Measurements from ENCODE around the gene ATP2B2. TPM values are rescaled to one million over a fixed set of nuclear protein-coding genes. Genes with fewer than 3 reads are reported as not detected.

ATP2B2 gene
- total RNA-seq, 1 experiment from 2014 or later, result 0.03 TPM

DNA sequence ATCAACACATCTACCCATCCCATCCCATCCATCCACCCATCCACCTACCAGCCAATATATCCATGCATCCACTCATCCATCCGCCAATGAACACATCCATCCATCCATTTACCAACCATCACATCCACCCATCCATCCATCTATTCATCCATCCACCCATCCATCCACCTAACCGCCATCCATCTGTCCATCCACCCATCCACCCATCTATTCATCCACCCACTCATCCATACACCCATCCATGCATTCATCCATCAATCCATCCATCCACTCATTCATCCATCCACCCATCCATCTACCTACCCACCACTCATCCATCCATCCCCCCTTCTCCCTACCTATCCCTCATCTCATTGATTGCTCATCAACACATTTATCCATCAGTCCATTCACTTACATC is 136.9 kb downstream of the ATP2B2 start:
- no peak for DNase-seq (ENCODE audit: low read depth)

DNA sequence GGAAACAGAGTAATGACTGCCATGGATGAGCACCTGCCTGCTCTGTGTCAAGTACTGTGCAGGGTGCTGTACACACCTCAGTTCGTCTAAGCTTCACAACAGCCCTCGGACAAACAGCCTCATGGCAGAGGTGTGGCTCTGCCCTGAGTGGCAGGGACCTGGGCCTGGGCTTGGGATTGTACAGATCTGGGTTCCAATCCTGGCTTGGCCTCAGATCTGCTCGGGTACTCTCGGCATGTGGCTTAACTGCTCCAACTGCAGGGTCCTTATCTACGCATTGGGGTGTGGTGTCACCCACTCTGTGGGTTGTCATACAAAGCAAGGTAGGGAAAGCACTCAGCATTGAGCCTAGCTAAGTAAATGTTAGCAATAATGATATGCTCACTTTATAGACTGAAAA is 137.9 kb downstream of the ATP2B2 start:
- no peak for DNase-seq (ENCODE audit: low read depth)

DNA sequence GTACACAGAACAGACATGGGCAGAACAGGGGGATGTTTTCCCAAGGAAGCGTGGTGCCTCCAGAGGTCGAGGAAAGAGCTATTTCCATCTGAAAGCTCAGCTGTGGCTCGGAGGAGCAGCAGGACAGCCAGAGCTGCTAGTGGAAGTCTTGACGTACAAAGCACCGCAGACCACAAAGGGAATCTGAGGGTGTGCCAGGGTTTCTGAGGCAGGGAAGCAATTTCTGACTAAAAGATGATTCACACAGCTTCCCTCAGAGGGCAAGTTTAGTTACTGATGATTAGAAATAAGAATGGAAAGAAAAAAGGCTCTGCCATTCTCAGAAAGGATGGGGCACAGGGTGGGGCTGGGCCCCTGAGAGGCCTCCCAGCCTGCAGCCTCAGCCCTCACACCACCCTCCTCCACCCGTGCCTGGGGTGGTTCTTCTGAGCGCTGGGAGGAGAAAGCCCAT is 138.7 kb downstream of the ATP2B2 start:
- DNase-seq (ENCODE audit: low read depth), result peak; percentile 99

DNA sequence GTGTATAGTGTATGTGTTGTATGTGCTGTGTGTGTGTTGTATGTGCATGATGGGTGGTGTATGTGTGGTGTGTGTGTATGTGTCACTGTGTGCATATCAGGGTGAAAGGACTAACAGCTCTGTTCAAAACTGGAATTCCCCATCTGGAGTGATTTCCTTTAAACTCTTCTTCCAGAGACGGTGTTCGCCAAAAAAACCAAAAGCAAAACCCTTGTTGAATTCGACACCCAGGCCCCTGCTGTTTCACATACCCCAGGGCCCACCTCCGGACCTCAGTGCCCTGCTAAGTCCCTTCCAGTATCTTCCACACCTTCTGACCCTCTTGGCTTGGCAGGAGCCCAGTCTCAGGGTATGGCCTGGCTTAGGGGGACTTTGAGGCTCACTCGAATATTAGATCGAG is 139.6 kb downstream of the ATP2B2 start:
- DNase-seq (ENCODE audit: low read depth), result no peak

DNA sequence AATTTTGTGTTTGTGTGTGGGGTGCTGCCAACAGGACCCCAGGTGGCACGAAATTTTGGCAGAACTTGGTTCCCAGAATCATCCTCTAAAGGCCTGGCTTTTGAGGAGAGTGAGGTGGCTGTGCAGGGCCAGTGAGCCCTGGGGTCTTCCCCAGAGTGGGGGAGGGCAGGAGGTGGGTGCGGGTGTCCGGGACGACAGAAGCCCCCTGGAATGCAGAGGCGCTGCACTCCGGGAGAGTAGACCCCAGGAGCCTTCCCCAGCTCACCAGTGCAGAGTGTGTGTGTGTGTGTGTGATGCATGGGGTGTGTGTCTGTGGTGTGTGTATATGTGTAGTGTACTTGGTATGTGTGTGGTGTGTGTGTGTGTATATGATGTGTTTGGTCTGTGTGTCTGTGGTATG is 140.1 kb downstream of the ATP2B2 start:
- DNase-seq (ENCODE audit: low read depth), result no peak

DNA sequence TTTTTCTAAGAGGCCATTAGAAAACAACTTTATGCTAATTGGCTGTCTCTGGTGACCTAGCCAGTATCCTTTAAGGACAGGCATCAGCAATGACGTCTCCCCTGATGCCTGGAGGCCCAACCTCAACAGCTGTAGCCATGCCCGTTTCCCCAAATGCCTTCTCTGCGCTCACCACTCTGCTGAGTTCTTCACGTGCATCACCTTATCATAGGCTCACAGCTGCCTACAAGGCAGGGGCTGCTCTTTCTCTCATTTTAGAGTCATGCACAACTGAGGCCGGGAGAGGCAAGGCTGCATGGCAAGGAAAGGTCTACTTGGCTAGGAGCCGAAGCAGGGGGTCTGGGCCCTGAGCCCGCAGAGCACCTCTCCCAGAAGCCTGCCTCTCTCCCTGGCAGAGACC is 140.6 kb downstream of the ATP2B2 start:
- DNase-seq (ENCODE audit: low read depth), result no peak

DNA sequence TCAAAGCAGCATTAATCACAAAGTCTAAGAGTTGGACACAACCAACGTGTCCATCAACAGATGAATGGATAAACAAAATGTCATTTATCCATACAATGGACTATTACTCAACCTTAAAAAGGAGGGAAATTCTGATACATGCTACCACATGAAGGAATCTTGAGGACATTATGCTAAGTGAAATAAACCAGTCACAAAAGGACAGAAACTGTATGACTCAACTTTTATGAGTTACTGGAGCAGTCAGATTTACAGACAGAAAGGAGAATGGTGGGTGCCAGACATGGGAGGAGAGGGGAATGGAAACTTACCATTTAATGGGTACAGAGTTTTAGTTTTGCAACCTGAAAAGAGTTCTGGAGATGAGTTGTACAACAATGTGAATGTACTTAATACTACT is 141.5 kb downstream of the ATP2B2 start:
- no peak for DNase-seq (ENCODE audit: low read depth)

DNA sequence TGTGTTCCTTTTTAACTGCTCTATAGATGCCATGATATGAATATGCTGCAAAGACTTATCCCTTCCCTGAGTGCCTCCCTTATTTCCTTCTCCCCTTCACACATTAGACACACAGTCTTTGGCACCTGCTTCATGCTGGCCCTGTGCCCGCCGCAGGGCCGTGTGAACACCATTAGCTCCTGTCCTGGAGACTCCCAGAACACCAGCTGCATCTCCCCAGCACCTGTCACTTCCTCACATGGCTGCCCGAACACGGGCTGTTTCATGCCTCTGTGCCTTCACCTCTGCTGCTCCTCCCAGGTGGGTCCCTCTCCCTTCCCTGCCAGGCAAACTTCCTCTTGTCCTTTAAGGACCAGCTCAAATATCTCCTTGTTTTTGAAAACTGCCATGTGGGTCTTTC is 144.0 kb downstream of the ATP2B2 start:
- DNase-seq (ENCODE audit: low read depth), result no peak

DNA sequence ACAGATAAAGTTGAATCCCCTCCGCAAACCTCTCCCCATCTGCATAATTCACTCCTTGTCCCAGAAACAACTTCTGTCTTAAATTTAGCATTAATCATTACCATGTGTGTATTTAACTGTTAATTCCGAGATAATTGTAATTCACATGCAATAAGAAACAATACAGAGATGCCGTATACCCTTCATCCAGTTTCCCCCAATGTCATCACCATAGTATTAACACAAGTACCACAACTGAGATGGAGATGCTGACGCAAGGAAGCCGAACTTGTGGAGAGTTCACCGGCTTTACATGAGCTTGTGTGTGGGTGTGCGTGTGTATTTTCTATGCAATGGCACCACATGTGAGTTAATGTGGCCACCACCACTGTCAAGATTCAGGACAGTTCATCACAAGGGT is 144.9 kb downstream of the ATP2B2 start:
- DNase-seq (ENCODE audit: low read depth), result no peak

DNA sequence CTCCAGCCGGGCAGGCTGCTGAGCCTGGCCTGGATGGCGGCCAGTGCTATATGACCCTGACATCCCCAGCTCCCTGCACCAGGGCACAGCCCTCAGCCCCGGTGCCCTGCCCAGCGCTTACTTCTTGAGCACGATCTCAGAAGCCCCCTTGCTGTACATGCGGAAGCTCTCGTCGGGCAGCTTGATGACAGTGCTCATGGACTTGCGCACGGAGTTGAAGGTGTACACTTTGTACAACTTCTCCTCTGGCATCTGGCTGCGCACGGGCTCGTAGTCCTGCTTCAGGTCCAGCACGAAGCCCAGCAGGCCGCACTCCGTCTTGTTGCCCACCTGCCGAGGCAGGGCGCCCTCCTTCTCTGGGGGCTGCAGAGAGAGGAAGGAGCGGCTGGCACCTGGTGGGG is 145.6 kb downstream of the ATP2B2 start:
- no peak for DNase-seq (ENCODE audit: low read depth)

DNA sequence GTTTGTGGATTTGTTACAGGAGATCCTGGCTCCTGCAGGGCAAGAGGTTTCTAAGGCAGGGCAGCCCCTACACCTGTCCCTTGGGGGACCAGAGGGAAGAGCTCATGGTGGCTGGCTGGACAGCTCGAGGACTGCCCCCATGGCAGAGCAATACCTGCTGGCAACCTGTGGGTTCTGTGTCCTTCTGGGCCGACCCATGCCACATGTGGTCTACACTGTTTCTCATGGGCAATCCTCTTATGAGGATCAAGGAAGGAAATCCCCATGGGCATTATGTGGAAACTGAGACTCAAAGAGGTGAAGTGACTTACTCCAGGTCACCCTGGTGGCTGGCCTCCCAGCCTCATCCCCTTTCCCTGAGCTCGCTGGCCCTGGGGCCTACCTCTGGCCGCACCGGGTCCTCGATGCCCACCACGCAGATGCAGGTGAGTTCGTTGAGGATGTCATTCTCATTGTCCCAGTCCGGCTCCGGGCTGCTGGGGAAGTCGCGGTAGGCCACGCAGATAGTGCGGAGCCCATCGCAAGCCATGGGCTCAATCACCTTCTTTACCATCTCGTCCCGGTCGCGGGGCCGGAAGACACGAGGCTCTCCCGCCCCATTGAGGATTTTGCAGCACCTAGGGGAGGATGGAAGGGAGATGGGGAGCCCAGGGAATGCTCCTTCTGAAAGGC is 146.9 kb downstream of the ATP2B2 start:
- no peak for DNase-seq (ENCODE audit: low read depth)

DNA sequence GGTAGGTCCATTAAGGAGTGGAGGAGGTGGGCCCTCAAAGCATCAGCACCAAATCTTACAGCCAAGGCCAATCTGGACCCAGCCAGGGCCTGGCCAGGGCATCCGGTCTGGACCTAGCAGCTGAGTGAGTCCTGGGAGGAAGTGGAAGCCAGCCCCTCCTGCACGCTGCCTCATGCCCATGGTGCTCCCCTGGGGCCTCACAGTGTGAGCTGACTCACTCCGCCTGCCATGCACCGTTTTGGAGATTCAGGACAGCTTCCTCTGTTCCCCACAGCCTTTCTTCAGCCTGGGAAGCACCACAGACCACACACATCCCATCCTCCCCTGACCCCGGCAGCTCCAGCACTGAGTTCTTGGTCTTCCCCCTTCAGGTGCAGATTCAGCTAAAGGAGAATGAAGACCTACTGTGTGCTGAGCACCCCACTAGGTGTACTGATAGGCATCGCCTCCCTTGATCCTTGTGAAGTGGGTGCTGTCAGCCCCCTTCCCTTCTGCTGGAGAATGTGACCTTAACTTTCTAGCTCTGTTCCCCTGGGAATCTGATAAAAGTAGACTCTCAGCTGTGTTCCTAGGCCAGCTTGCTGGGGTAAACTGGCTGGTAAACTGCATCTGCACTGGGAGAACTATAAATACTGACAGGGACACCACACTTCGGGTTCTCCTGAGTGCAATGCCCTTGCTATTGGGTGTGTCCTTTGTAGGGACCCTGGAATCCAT is 147.6 kb downstream of the ATP2B2 start:
- DNase-seq (ENCODE audit: low read depth), result peak; percentile 93

DNA sequence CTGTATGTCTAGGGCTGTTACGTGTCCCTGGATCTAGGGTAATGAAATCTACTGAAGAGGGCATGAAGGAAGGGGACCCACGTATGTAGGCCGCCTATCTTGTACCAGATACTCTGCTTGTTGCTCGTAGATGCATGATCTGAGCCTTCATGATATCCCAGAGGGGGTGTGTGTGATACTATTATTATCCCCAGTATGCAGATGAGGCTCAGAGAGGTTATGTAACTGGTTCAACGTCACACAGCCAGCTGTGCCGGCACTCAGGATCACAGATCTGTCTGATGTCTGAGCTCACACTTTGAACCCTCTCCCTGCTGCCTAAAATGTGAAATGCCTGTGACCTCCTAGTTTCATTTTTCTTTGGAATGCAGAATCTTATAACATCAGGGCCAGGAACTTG is 148.3 kb downstream of the ATP2B2 start:
- no peak for DNase-seq (ENCODE audit: low read depth)

DNA sequence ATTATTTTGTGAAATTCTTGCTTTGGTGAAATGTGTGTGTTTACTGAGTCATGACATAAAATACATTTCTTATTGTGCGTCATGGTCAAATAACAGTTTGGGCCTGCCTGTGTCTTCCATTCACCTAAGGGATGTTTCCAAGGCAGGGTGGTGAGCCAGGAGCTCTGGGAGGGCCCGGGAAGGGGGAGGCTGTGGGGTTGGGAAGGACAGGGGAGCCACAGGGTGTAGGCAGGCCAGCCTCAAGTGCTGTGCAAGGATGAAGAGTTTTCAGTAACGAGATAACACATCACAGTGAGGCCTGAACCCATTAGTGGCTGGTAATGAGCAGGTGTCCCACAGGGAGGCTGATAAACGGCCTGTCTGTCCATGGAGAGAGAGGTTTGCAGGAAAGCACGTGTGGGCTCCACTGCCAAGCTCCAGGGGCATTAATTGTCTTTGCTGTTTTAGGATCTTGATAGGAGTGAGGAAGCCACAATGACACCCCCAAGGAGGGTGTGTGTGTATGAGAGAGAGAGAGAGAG is 148.9 kb downstream of the ATP2B2 start:
- DNase-seq (ENCODE audit: low read depth), result no peak

DNA sequence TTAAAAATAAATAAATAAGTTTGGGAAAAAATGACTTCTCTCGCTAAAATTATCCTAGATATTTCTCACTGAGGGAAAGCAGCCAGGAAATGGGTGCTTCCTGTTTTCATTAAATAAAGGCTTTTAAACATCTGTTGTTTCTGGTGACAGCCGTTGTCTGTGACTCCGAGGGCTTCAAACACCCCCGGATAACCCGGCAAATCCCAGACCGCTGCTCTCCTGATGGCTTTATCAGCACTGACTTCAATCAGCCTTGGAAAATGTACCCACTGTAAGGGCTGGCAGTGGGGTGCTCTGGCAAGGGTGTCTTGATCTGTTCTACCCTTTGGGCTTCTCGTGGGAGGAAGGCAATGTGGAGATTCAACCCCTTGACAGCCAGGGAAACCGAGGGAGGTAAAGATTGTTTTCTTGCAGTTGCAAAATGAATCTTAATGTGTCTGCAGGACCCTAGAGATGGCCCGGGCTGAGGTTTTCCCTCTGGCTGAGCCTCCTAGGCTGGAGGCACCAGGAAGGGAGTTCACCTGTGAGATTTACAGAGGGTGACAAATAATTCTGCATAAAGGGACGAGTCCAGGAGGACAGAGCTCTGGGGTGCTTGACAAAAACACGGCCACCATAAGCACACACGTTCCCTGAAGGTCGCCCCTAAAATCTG is 150.9 kb downstream of the ATP2B2 start:
- DNase-seq (ENCODE audit: low read depth), result no peak

DNA sequence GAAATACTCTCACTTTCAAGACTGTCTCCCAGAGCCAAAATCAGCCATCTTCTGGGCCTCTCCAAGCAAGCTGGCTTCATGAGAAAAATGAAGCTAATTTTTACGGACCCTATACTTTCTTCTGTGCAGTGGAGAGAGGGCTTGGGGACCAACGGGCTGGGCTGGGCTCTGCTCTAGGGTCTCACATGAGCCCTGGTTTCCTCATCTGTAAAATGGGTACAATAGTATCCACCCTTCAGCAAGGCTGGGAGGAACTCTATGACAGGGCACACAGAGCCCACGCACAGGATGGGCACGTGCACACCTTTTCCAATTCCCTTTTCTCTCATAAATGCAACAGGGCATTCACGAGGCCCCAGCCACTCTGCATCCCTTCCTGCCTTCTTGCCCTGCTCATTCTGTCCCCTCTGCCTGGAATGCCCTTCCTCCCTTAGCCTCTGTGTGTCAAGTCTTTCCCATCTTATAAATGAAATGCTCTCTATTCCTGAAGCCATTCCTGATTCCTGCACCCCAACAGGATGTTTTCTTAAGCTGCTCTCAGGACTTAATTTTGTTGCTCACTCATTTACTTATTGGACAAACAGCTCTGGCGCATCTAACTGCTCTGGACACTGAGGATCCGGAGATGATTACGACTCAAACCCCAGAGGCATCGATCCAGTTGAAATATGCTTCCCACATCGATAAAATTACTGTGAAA is 151.6 kb downstream of the ATP2B2 start:
- DNase-seq (ENCODE audit: low read depth), result no peak

DNA sequence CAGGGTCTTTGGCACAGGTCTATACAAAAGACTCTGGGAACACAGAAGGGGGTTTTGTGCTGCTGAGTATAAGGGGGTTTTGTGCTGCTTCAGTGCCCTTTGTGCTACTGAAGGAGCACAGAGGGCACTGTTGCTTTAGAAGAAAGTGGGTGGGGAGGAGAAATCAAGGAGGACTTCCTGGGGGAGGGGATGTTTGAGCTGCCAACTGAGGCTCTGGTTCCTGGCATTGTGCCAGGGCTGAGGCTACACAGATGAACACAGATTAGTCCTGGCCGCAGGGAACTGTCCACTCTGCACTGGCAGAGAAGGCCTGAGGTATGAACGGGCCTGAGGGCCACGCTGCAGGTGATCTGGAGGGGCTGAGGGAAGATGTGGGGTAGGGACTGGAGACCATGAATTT is 152.2 kb downstream of the ATP2B2 start:
- no peak for DNase-seq (ENCODE audit: low read depth)

DNA sequence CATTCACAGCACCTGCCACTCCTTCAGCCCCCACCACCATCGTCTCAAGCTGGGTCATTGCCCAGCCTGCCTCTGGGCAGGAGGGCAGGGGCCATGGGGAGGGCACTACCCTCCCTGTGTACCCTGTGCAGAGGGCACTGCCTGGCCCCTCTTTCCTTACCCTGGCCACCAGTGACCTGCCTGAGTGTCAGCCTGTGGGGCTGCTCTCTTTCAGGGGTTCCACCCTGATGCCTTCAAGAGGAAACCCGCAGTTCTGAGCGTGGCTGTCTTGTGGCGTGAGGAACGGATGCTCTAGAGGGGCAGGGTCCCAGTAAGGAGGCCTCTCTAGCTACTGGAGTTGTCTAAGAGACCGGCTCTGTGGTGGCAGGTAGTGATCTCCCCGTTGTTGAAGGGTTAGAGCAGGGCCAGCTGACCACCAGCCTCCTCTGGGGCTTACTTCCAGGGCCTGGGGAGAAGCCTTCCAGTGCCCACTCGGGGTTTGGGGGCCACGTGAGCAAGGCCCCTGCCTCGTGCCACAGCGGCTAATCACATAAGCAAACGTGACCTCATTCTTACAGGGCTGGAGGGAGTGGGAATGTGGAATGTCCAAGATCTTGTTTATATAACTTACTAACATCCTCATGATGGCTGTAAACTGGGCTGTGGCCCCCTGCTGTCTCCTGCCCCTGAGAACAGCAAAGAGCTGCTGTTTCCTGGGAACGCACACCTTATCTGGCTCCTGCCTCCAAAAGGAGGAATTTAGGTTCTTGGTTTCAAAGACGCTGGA is 153.1 kb downstream of the ATP2B2 start:
- DNase-seq (ENCODE audit: low read depth), result peak; percentile 84

DNA sequence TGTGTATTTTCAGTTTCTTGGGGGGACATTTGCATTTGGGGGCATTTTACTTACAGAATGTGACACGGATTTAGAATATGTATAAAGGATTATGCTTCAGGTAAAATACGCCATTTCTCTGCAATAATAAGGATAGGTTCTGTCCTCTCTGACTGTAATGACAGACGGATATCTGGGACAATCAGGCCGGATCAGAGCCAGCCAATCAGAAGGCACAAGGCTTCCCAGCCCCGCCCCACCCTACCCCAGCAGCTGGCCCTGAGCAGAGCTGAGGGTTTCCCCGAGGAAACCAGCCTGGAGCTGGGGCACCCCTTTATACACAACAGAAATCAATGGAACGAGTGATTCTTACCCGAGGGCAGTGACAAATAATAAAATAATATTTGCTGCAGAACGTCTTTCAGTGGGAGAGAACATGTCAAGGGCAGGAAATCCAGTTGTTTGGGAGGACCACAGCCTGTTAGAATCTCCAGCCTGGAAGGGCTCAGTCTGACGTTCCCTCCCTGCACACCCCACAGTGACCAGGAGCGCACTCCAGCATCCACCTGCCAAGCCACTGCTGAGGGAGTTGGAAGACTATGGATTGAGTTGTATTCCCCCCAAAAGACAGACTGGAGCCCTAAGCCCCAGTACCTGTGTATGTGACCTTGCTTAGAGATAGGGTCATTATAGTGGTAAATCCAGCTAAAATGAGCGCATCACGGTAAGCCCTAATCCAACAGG is 154.2 kb downstream of the ATP2B2 start:
- no peak for DNase-seq (ENCODE audit: low read depth)

DNA sequence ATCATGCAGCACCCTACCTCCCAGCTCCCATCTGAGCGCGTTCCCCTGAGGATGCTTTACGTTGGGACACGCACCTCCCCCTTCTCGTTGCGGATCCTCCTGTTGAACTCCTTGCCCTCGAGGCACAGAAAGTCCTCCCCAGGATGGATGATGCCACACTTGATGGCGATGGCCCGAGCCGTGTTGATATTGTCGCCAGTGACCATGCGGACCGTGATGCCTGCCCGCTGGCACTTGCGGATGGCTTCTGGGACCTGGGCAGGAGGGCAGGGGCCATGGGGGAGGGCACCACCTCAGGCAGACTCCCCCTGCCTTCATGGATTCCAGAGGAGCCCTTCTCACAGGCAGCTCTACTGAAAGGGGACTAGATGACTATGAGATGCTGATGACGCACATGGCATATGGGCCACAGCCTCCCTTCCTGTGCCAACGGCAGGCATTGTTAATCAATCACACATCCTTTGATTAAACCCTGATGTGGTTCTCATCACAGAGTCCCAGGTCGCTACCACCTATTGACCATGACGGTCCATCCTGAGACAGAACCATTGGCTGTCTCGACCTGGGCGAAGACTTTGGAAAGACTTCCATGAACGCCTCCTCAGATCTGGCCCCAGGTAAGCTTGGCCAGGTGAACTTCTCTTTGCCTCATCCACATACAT is 154.9 kb downstream of the ATP2B2 start:
- no peak for DNase-seq (ENCODE audit: low read depth)
